NCI-H446 treated with DMSO at 0.1 percent for 48 hours (cell line): ENCODE results near the gene HES5.

Source experiments
- DNase-seq: peaks from one replicate; lab custom pipeline; 2025; lab: John Stamatoyannopoulos, UW

HES5 gene

GRCh38 chr1:2546515-2547209 is 16.6 kb upstream of the HES5 start:
- DNase-seq: no peak

GRCh38 chr1:2545754-2546514 is 15.9 kb upstream of the HES5 start:
- no peak for DNase-seq

- no peak for DNase-seq
Observed at GRCh38 chr1:2544875-2545640, 15.0 kb upstream of the HES5 start.

- DNase-seq: no peak
Observed at GRCh38 chr1:2544093-2544874, 14.2 kb upstream of the HES5 start.

- DNase-seq: no peak
Observed at GRCh38 chr1:2543543-2544092, 13.6 kb upstream of the HES5 start.

GRCh38 chr1:2542246-2542915 is 12.3 kb upstream of the HES5 start:
- no peak for DNase-seq

GRCh38 chr1:2541619-2542245 is 11.7 kb upstream of the HES5 start:
- DNase-seq: no peak

- DNase-seq: no peak
Observed at GRCh38 chr1:2540816-2541492, 10.9 kb upstream of the HES5 start.

GRCh38 chr1:2539312-2539907 is 9.3 kb upstream of the HES5 start:
- no peak for DNase-seq

GRCh38 chr1:2538872-2539271 is 8.8 kb upstream of the HES5 start:
- DNase-seq: no peak

- DNase-seq: no peak
Observed at GRCh38 chr1:2538376-2538775, 8.3 kb upstream of the HES5 start.

- no peak for DNase-seq
Observed at GRCh38 chr1:2537784-2538115, 7.7 kb upstream of the HES5 start.

- no peak for DNase-seq
Observed at GRCh38 chr1:2535981-2536380, 5.9 kb upstream of the HES5 start.

GRCh38 chr1:2535455-2535854 is 5.4 kb upstream of the HES5 start:
- DNase-seq: no peak

- DNase-seq: no peak
Observed at GRCh38 chr1:2534687-2535441, 4.8 kb upstream of the HES5 start.

- no peak for DNase-seq
Observed at GRCh38 chr1:2534315-2534686, 4.2 kb upstream of the HES5 start.

- DNase-seq: no peak
Observed at GRCh38 chr1:2533365-2533764, 3.3 kb upstream of the HES5 start.

- no peak for DNase-seq
Observed at GRCh38 chr1:2532485-2533160, 2.6 kb upstream of the HES5 start.
